HEK293 (cell line): ENCODE results near the gene ANKRD16.

ENCODE experiments used
- BCL11A ChIP-seq: fragments of 450-650 bp; formaldehyde crosslinking; IDR thresholded peaks from 2 replicates; pipeline ENCODE4 v1.5.1; 2016; ENCODE audit warnings: low read depth, missing biosample characterization, missing genetic modification characterization
- TRIM28 ChIP-seq: IDR thresholded peaks from 2 replicates; pipeline ENCODE4 v1.6.1; 2011; ENCODE audit warnings: low read length, control low read depth, borderline replicate concordance
- ZBTB7A ChIP-seq: fragments of 450-650 bp; formaldehyde crosslinking; IDR thresholded peaks from 2 replicates; pipeline ENCODE4 v1.5.1; 2016; ENCODE audit warnings: low read depth, missing biosample characterization, missing genetic modification characterization
- ZBTB8A ChIP-seq: fragments of 450-650 bp; formaldehyde crosslinking; IDR thresholded peaks from 2 replicates; pipeline ENCODE4 v1.5.1; 2016; ENCODE audit warnings: missing biosample characterization, missing genetic modification characterization
- ZNF274 ChIP-seq, 2 experiments: fragments of 200-500 bp in 1 of 2; fragments of 450-650 bp in 1 of 2; sonication (Bioruptor generic) in 1 of 2; formaldehyde crosslinking in 1 of 2; IDR thresholded peaks; 2 replicates each; pipeline versions ENCODE4 v1.5.1 to v1.6.1; 2014 to 2016; ENCODE audit warnings: borderline replicate concordance in 1 of 2, inconsistent platforms in 1 of 2, low read length in 1 of 2, missing biosample characterization in 1 of 2, missing genetic modification characterization in 1 of 2
- ZNF311 ChIP-seq: fragments of 450-650 bp; formaldehyde crosslinking; IDR thresholded peaks from 2 replicates; pipeline ENCODE4 v1.5.1; 2017; ENCODE audit warnings: missing biosample characterization, missing genetic modification characterization, borderline replicate concordance
- ZNF335 ChIP-seq: fragments of 450-650 bp; formaldehyde crosslinking; conservative IDR thresholded peaks from 2 replicates; pipeline ENCODE4 v1.5.1; 2016; ENCODE audit warnings: missing biosample characterization, missing genetic modification characterization
- ZNF600 ChIP-seq: fragments of 450-650 bp; formaldehyde crosslinking; IDR thresholded peaks from 2 replicates; pipeline ENCODE4 v1.5.1; 2016; ENCODE audit warnings: missing biosample characterization, missing genetic modification characterization
- ZNF707 ChIP-seq: fragments of 450-650 bp; formaldehyde crosslinking; IDR thresholded peaks from 2 replicates; pipeline ENCODE4 v1.5.1; 2016; ENCODE audit warnings: missing biosample characterization, missing genetic modification characterization
- ZNF76 ChIP-seq: fragments of 450-650 bp; formaldehyde crosslinking; IDR thresholded peaks from 2 replicates; pipeline ENCODE4; 2016; ENCODE audit warnings: low read depth, missing biosample characterization, missing genetic modification characterization, borderline replicate concordance
- TF ChIP-seq, protein P1 (sequence below): fragments of 450-650 bp; formaldehyde crosslinking; IDR thresholded peaks from 2 replicates; pipeline ENCODE4 v1.5.1; 2016; ENCODE audit warnings: missing biosample characterization, missing genetic modification characterization
- TF ChIP-seq, protein P2 (sequence below): fragments of 450-650 bp; formaldehyde crosslinking; IDR thresholded peaks from 2 replicates; pipeline ENCODE4 v1.5.1; 2016; ENCODE audit warnings: missing biosample characterization, missing genetic modification characterization
- TF ChIP-seq, protein P3 (sequence below): fragments of 450-650 bp; formaldehyde crosslinking; IDR thresholded peaks from 2 replicates; pipeline ENCODE4 v1.5.1; 2016; ENCODE audit warnings: missing biosample characterization, missing genetic modification characterization
- TF ChIP-seq, protein P4 (sequence below): fragments of 450-650 bp; formaldehyde crosslinking; IDR thresholded peaks from 2 replicates; pipeline ENCODE4 v1.5.1; 2016; ENCODE audit warnings: missing biosample characterization, missing genetic modification characterization, borderline replicate concordance

DNA sequence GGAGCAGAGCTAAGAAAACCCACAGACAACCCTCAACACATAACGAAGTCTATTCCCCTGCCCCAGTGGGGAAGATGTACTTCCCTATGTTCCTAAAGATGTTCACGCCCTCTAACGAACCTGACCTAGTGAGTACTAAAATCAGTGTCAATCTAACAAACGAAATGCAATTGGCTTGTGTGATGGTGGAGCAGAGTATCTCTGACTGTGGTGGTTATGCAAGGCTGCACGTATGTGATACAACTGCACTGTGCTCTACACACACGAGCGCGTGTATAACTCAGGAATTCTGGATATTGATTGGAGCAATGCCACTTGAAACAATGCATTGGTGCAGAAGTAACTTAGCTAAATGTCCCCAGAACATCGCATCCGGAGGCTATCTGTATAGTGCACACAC, 1.3 kb downstream of the ANKRD16 start:
- TF ChIP-seq ZNF274 (IDR thresholded peaks at IDR 0.05; ENCODE audit: low read length) (no peak), ZNF274 (tag by site-specific recombination; IDR thresholded peaks at IDR 0.05; ENCODE audit: borderline replicate concordance) (no peak), ZNF76 (no peak), BCL11A (tag by site-specific recombination) (no peak), ZNF311 (tag by site-specific recombination) (no peak), ZBTB7A (tag by site-specific recombination) (no peak), ZNF600 (tag by site-specific recombination) (0 out of 2 replicates have a peak, but pooled peaks have one; percentile 10), ZNF707 (no peak), ZBTB8A (tag by site-specific recombination) (no peak), ZNF335 (tag by site-specific recombination) (no peak), TRIM28 (no peak)
- TF ChIP-seq, protein P1, sequence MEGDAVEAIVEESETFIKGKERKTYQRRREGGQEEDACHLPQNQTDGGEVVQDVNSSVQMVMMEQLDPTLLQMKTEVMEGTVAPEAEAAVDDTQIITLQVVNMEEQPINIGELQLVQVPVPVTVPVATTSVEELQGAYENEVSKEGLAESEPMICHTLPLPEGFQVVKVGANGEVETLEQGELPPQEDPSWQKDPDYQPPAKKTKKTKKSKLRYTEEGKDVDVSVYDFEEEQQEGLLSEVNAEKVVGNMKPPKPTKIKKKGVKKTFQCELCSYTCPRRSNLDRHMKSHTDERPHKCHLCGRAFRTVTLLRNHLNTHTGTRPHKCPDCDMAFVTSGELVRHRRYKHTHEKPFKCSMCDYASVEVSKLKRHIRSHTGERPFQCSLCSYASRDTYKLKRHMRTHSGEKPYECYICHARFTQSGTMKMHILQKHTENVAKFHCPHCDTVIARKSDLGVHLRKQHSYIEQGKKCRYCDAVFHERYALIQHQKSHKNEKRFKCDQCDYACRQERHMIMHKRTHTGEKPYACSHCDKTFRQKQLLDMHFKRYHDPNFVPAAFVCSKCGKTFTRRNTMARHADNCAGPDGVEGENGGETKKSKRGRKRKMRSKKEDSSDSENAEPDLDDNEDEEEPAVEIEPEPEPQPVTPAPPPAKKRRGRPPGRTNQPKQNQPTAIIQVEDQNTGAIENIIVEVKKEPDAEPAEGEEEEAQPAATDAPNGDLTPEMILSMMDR (tag by site-specific recombination) = no peak
- TF ChIP-seq, protein P2, sequence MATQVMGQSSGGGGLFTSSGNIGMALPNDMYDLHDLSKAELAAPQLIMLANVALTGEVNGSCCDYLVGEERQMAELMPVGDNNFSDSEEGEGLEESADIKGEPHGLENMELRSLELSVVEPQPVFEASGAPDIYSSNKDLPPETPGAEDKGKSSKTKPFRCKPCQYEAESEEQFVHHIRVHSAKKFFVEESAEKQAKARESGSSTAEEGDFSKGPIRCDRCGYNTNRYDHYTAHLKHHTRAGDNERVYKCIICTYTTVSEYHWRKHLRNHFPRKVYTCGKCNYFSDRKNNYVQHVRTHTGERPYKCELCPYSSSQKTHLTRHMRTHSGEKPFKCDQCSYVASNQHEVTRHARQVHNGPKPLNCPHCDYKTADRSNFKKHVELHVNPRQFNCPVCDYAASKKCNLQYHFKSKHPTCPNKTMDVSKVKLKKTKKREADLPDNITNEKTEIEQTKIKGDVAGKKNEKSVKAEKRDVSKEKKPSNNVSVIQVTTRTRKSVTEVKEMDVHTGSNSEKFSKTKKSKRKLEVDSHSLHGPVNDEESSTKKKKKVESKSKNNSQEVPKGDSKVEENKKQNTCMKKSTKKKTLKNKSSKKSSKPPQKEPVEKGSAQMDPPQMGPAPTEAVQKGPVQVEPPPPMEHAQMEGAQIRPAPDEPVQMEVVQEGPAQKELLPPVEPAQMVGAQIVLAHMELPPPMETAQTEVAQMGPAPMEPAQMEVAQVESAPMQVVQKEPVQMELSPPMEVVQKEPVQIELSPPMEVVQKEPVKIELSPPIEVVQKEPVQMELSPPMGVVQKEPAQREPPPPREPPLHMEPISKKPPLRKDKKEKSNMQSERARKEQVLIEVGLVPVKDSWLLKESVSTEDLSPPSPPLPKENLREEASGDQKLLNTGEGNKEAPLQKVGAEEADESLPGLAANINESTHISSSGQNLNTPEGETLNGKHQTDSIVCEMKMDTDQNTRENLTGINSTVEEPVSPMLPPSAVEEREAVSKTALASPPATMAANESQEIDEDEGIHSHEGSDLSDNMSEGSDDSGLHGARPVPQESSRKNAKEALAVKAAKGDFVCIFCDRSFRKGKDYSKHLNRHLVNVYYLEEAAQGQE (tag by site-specific recombination) = no peak
- TF ChIP-seq, protein P3, sequence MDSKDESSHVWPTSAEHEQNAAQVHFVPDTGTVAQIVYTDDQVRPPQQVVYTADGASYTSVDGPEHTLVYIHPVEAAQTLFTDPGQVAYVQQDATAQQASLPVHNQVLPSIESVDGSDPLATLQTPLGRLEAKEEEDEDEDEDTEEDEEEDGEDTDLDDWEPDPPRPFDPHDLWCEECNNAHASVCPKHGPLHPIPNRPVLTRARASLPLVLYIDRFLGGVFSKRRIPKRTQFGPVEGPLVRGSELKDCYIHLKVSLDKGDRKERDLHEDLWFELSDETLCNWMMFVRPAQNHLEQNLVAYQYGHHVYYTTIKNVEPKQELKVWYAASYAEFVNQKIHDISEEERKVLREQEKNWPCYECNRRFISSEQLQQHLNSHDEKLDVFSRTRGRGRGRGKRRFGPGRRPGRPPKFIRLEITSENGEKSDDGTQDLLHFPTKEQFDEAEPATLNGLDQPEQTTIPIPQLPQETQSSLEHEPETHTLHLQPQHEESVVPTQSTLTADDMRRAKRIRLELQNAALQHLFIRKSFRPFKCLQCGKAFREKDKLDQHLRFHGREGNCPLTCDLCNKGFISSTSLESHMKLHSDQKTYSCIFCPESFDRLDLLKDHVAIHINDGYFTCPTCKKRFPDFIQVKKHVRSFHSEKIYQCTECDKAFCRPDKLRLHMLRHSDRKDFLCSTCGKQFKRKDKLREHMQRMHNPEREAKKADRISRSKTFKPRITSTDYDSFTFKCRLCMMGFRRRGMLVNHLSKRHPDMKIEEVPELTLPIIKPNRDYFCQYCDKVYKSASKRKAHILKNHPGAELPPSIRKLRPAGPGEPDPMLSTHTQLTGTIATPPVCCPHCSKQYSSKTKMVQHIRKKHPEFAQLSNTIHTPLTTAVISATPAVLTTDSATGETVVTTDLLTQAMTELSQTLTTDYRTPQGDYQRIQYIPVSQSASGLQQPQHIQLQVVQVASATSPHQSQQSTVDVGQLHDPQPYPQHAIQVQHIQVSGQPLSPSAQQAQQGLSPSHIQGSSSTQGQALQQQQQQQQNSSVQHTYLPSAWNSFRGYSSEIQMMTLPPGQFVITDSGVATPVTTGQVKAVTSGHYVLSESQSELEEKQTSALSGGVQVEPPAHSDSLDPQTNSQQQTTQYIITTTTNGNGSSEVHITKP (tag by site-specific recombination) = no peak
- TF ChIP-seq, protein P4, sequence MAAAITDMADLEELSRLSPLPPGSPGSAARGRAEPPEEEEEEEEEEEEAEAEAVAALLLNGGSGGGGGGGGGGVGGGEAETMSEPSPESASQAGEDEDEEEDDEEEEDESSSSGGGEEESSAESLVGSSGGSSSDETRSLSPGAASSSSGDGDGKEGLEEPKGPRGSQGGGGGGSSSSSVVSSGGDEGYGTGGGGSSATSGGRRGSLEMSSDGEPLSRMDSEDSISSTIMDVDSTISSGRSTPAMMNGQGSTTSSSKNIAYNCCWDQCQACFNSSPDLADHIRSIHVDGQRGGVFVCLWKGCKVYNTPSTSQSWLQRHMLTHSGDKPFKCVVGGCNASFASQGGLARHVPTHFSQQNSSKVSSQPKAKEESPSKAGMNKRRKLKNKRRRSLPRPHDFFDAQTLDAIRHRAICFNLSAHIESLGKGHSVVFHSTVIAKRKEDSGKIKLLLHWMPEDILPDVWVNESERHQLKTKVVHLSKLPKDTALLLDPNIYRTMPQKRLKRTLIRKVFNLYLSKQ = no peak
